Activated naive CD8-positive, alpha-beta T cell (primary cell): ENCODE data around the gene DENND1A.

Experiments
- H3K27ac Mint-ChIP-seq: one replicate; pipeline ENCODE4 v1.8.0; 2021; ENCODE audit warnings: mixed read lengths
- H3K27me3 Mint-ChIP-seq: one replicate; pipeline ENCODE4 v1.8.0; 2021; ENCODE audit warnings: mixed read lengths
- H3K36me3 Mint-ChIP-seq: one replicate; pipeline ENCODE4 v1.8.0; 2021; ENCODE audit warnings: mixed read lengths
- H3K4me1 Mint-ChIP-seq: one replicate; pipeline ENCODE4 v1.8.0; 2021; ENCODE audit warnings: low read depth, mixed read lengths
- H3K4me3 Mint-ChIP-seq: one replicate; pipeline ENCODE4 v1.8.0; 2021; ENCODE audit warnings: mild to moderate bottlenecking, mixed read lengths
- H3K9me3 Mint-ChIP-seq: one replicate; pipeline ENCODE4 v1.8.0; 2021; ENCODE audit warnings: low read depth, mixed read lengths

DENND1A gene

DNA sequence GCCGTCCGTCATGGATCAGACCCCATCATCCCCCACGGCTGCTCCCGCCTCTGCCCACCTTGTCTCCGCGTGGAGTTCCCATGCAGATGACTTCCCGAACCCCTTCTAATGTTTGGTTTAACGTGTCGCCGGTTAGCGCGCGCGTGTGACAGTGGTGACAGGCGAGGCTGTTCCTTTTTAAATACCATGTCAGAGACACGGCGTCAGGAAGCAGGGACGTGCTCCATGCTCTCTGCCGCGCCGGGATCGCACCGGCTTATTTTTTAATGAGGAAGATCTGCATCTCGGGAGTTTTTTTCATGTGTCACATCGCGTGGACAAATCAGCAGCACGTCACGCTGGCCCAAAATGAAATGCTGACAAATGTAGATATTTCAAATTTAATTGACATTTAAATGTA lies 538.0 kb downstream of the DENND1A start:
- Mint-ChIP-seq H3K4me3 (no peak overlapping the region), H3K4me1 (no peaks in the 10 kb centered on the region), H3K27ac (no peak overlapping the region), H3K9me3 (no peaks in the 10 kb centered on the region), H3K36me3 (peaks cover 3% of the 10 kb centered on the region), H3K27me3 (no peaks in the 10 kb centered on the region)

DNA sequence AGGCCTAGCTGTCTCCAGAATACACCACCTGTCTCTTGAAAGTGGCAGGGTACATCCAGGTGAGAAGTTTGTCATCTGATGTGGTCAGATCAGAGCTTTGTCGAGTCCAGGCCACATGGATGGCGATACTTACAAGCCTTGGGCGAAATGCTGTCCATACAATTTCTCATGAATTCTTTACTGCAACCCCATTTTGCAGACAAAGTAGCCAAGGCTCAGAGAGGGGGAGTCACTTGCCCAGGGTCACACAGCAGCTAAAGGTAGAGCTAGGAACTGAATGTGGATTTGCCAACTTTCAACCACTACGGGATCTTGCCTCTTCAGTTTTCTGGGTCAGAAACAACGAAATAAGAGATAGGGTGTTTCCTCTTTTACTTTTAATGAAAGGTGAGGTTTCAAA lies 538.7 kb downstream of the DENND1A start:
- H3K27ac Mint-ChIP-seq: no peak overlapping the region
- no peaks in the 10 kb centered on the region for H3K27me3 Mint-ChIP-seq
- no peak overlapping the region for H3K4me3 Mint-ChIP-seq
- no peaks in the 10 kb centered on the region for H3K9me3 Mint-ChIP-seq
- no peaks in the 10 kb centered on the region for H3K36me3 Mint-ChIP-seq
- no peaks in the 10 kb centered on the region for H3K4me1 Mint-ChIP-seq

DNA sequence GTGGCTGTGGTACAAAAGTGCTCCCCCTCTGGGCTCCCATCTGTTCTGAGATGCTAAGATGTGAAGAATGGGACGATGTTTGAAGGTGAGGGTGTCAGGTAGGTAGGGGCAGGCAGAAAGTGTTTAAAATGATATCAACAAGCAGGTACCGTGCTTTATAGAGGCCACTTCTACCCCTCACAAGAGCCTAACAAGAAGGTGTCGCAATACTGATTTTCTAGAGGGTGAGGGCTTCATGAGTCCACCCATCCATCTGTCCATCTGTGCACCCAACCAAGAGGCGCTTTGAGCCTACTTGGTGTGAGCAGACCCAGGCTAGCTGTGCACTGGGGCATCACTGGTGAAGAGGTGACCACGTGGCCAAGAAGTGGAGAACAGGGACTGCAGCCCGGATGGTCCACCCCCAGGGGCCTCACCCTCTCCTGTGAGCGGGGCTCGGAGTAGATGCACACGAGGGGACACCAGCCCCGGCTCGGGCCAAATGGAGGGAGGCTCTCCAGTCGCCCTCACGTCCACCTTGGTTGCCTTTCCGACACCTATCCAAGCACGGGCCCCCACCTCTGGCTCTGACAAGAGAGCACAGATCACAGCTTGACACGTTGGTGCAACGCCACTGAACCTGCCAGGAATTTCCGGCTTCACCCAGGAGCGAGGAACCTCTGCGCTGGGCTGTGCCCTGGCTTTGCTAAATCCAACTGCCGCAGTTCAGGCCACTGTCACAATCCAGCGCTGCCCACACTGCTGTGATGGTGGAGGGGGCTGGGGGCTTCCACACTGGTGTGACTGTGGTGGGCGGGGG lies 539.4 kb downstream of the DENND1A start:
- H3K36me3 Mint-ChIP-seq: no peaks in the 10 kb centered on the region
- no peaks in the 10 kb centered on the region for H3K9me3 Mint-ChIP-seq
- no peaks in the 10 kb centered on the region for H3K27me3 Mint-ChIP-seq
- H3K4me1 Mint-ChIP-seq: no peaks in the 10 kb centered on the region
- no peak overlapping the region for H3K27ac Mint-ChIP-seq
- H3K4me3 Mint-ChIP-seq: no peak overlapping the region

DNA sequence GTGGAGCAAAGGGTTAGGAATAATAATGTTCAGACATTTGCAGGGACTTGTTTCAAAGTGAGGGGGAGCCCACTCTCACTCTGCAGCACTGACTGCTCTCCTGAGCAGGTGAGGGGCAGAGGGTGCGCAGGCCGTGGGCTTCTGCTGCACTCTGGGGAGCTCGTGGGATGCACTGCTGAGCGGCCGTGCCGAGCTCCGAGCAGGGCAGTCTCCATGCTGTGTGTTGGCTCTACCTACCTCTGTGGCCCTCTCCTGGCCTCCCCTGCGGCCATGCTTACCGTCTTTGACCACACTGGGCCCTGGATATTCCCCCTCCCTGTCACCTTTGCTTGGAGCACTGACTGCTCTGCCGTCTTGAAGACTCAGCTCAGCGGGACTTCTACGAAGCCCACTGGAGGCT lies 540.2 kb downstream of the DENND1A start:
- H3K4me3 Mint-ChIP-seq: no peak overlapping the region
- H3K4me1 Mint-ChIP-seq: no peaks in the 10 kb centered on the region
- H3K27me3 Mint-ChIP-seq: no peaks in the 10 kb centered on the region
- no peak overlapping the region for H3K27ac Mint-ChIP-seq
- H3K36me3 Mint-ChIP-seq: no peaks in the 10 kb centered on the region
- H3K9me3 Mint-ChIP-seq: no peaks in the 10 kb centered on the region

DNA sequence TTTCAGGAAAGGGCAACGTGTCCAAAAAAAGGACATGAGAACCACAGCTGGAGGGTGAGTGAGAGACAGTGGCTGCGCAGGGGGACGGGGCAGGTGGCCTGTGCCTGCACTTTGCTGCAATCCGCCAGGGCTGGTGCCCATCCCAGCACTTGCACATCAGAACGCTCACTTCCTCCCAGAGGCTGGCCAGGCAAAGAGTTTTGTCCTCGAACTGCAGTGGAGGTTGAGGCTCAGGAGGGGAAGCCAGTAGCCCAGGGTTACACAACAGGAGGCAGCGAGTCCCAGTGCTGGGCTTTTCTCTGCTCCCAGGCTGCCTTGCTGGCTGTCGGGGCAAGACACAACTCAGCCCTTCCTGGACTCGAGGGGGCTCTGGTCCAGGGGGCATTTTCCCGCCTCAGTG lies 540.9 kb downstream of the DENND1A start:
- H3K4me1 Mint-ChIP-seq: no peaks in the 10 kb centered on the region
- no peaks in the 10 kb centered on the region for H3K27me3 Mint-ChIP-seq
- H3K9me3 Mint-ChIP-seq: no peaks in the 10 kb centered on the region
- no peak overlapping the region for H3K27ac Mint-ChIP-seq
- H3K36me3 Mint-ChIP-seq: no peaks in the 10 kb centered on the region
- no peak overlapping the region for H3K4me3 Mint-ChIP-seq

DNA sequence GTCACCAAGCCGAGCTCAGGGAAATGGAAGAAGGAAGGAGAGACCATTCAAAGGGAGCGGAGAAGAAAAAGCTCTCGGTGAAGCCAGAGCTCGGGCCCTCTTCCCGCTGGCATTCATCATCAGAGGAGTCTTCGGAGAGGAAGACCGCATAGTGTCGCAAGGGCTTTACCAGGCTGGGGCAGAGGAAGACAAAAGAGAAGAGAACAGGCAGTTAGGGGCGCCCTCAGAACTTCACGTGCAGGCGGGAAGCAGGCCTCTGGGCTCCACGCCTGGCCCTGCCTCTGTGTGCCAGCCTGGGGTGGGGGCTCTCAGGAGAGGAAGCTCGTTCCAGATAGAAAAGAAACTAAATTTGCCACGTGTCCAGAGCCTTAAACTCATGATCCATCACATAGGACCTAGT lies 542.2 kb downstream of the DENND1A start:
- H3K27me3 Mint-ChIP-seq: no peaks in the 10 kb centered on the region
- H3K9me3 Mint-ChIP-seq: no peaks in the 10 kb centered on the region
- no peak overlapping the region for H3K4me3 Mint-ChIP-seq
- no peak overlapping the region for H3K27ac Mint-ChIP-seq
- H3K4me1 Mint-ChIP-seq: no peaks in the 10 kb centered on the region
- no peaks in the 10 kb centered on the region for H3K36me3 Mint-ChIP-seq

DNA sequence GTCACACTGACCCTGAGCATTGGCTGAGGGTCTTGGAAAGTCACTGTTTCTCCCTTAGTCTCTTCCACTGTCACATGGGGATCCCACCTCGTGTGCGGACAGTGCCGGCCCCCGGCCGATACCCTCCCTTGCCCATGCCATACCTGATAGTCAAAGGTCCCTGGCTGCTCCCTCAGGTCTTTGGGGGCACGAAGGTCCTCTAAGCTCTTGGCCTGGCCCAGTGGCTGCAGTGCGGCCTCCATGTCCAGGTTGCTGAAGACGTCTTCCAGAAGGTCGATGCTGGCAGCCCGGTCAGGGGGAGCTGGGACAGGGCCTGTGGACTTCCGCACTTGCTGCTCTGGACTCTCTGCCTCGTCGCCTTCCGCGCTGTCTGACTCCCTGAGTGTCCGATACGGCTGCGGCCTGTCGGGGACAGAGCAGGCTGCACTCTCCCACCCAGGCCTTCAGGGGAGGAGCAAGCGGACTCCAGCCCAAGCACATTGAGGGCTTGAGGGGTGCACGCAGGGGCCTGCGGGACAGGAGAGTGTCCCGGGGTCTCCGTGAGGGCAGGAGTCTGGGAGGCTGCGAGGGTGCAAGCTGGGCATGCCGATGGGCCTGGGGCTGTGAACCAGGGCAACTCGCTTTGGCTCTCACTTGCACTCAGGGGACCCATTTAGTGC lies 546.3 kb downstream of the DENND1A start:
- Mint-ChIP-seq H3K9me3 (no peaks in the 10 kb centered on the region), H3K36me3 (no peaks in the 10 kb centered on the region), H3K4me3 (no peak overlapping the region), H3K27me3 (no peaks in the 10 kb centered on the region), H3K4me1 (no peaks in the 10 kb centered on the region), H3K27ac (no peak overlapping the region)

DNA sequence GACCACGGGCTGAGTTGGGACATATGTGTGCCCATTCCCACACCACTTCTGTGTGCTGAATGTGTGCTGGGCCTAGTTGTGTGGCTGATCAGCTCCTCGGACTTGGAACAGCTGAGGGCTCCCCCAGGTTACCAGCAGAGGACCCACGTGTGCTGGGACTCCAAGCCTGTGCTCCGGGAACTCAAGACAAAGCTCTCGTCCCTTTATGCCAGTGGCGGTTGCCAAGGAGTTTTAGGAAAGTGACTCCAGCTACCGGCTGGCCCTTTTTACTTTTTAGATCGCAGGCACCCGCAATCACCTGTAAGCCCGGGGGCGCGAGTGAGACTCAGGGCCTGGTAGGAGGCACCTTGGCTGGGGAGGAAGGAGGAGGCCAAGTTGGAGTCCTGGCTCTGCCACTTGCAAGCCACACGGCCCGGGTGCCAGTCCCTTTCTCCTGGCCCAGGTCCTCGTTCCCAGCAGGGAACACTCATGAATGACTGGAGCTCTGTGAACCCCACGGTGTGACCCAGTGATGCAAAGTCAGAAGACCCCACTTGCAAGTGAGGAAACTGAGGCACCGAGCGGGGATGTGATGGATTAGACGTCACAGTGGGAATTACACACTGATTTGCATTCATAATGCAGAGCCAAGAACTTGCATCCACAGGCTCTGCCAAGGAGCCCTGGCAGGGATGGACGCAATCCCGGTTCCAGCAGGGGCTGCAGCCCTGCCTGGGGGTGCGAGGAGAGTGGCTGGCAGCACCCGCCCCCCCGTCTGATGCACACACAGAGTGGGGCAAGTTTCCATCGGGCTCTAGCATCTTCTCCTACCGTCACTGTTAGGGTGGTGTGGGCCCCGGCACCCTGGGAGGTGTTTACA lies 547.0 kb downstream of the DENND1A start:
- H3K27ac Mint-ChIP-seq: no peak overlapping the region
- no peaks in the 10 kb centered on the region for H3K4me1 Mint-ChIP-seq
- H3K27me3 Mint-ChIP-seq: no peaks in the 10 kb centered on the region
- H3K9me3 Mint-ChIP-seq: no peaks in the 10 kb centered on the region
- H3K4me3 Mint-ChIP-seq: no peak overlapping the region
- no peaks in the 10 kb centered on the region for H3K36me3 Mint-ChIP-seq

DNA sequence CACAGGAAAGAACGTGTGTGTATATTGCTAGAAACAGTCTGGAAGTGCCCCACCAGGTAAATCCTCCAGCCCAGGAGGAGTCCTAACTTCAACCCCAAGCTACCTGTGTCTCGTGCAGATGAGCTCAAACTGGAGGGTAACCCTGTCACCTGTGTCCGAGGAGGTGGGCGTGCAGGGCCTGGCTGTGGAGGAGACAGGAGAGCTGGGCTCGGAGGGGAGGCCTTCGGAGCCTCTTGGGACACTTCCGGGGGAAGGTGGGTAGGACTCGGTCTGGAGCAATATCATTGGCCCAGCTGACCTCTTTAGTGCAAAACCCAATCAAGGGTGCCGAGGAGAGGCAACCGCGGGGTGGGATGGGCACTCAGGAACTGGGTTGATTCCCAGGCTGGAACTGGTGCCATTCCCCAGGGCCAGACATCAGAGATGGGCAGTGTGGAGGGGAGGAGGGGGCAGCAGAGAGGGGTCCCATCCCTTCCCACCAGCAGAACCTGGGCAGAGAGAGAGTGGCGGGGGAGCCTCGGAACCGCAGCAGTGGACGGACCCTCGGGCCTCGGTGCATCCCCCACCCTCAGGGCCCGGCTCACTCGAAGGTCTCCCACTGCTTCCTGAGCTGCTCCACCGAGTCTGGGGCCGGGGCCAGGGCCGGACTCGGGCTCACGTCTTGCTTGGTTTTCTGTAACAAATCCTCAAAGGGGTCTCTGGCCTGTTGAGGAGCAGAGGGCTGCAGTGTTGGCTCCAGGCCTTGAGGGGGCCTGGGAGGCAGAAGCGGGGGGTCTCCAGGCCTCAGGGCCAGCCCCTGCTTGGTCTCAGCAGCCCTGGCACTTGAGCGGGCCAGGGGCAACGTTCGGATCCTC lies 548.8 kb downstream of the DENND1A start:
- H3K4me1 Mint-ChIP-seq: no peaks in the 10 kb centered on the region
- no peak overlapping the region for H3K27ac Mint-ChIP-seq
- H3K9me3 Mint-ChIP-seq: no peaks in the 10 kb centered on the region
- H3K4me3 Mint-ChIP-seq: no peak overlapping the region
- H3K27me3 Mint-ChIP-seq: no peaks in the 10 kb centered on the region
- no peaks in the 10 kb centered on the region for H3K36me3 Mint-ChIP-seq

DNA sequence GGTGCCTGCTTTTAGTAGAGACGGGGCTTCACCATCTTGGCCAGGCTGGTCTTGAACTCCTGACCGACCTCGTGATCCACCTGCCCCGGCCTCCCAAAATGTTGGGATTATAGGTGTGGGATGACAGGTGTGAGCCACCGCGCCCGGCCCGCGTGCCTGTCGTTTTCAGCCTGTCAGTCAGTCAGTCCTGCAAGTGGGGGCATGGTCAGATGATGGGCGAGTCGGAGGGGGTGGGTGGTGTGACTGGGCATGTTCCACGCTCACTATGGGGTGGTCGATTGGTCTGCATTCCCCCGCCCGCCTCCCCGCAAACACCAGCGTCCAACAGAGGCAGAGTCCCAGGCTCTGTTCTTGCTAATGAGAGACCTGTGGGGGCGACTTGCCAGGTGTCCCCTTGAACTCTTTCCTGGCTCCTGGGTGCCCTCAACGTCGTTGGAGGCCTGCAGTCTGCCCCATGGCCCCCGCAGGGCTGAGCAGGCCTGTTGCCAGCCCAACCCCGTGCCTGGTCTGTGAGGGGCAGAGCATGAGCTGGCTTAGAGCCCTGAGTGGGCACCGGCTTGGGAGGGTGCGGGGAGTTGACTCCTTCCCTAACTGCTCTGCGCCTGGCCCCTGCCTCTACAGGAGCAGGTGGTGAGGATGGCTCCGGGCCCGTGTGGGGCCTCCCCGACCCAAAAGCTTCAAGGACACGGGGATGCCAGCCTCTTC lies 550.8 kb downstream of the DENND1A start:
- no peaks in the 10 kb centered on the region for H3K9me3 Mint-ChIP-seq
- H3K4me3 Mint-ChIP-seq: no peak overlapping the region
- H3K36me3 Mint-ChIP-seq: no peaks in the 10 kb centered on the region
- H3K27me3 Mint-ChIP-seq: no peaks in the 10 kb centered on the region
- H3K27ac Mint-ChIP-seq: no peak overlapping the region
- H3K4me1 Mint-ChIP-seq: peaks cover 1% of the 10 kb centered on the region

DNA sequence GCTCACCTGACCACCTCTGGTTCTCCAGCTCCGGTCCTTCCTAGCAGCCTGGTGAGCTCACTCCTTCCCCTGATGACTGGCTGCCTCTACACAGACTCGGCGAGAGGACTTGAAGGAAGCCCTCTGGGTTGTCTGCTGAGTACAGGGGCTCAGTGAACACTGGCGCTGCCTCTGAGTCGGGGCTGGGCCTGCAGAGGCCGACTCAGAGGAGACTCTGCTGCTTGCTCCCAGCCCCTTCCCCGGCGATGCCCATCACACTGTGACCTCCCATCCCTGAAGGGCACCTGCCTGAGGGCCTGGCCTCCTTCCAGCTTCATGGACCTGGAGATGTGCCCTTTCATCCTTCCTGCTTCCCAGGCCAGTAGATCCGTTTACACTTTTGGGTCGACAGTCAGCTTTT lies 551.9 kb downstream of the DENND1A start:
- Mint-ChIP-seq H3K27ac (no peak overlapping the region), H3K4me1 (peaks cover 4% of the 10 kb centered on the region), H3K36me3 (no peaks in the 10 kb centered on the region), H3K4me3 (no peak overlapping the region), H3K9me3 (no peaks in the 10 kb centered on the region), H3K27me3 (no peaks in the 10 kb centered on the region)

DNA sequence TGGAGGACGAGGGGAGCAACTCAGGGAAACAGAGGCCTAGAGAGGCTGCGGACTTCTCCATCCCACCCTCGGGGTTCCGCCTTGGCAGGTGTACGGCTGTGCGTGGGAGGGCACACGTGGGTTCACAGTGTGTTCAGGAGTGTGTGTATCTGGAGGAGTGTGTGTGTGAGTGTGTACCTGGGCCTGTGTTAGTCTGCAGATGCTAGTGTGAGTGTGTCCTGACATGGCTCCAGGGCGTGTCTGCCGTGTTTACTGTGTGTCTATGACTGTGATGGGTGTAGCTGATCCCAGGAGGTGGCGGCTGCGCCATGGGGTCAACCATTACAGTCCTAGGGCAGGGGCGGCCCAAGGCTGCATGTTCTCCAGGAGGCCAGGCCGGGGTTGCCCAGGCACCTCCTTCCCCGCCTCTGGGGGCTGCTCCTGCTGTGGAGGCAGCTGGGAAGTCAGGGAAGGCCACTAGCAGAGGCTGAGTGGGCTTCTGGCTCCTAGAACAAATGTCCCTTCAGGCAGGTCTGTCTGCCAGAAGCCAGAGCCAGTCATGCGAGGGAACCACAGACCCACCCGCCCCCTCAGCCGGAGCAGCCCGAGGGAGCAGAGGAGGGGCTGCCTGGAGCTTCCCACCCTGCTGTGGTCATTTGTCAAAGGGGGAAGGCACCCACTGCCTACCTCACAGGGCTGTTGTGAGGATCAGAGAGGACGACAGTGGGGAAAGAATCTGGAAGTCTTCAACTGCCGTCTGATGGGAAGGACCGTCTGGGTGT lies 552.5 kb downstream of the DENND1A start:
- H3K4me3 Mint-ChIP-seq: no peak overlapping the region
- H3K36me3 Mint-ChIP-seq: no peaks in the 10 kb centered on the region
- H3K9me3 Mint-ChIP-seq: no peaks in the 10 kb centered on the region
- no peak overlapping the region for H3K27ac Mint-ChIP-seq
- peaks cover 4% of the 10 kb centered on the region for H3K27me3 Mint-ChIP-seq
- H3K4me1 Mint-ChIP-seq: peaks cover 7% of the 10 kb centered on the region

DNA sequence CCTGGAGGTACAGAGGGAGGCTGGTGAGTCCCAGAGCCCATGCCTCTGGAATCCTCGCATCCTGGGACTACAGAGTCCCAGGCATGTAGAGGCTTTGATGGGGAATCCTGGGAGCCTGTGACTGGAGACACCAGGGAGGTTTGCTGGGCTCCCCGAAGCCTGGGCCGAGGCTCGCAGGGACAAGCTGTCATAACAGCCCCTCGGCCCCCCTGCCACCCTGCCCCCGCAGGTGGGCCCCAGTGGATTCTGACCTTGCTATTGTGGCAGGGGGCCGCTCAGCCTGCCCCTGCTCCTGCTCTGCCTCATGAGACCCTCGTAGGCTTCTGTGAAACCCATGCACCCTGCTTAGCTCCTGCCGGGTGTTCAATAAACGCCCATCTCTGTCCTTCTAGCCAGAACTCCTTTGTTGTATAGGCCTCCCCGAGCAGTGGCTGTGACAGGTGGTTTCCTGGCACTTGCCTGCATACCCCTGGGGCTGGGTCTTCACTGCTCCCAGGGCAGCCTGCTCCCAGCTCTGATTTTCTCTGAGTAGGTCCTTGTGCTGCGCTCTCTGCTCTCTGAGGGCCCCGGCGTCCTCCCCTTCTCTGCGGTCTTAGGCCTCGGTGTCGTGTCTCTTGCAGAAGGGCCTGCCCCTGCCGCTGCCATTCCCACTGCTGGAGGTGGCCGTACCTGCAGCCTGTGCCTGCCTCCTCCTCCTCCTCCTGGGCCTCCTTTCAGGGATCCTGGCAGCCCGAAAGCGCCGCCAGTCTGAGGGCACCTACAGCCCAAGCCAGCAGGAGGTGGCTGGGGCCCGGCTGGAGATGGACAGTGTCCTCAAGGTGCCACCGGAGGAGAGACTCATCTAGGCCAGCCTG lies 553.5 kb downstream of the DENND1A start:
- Mint-ChIP-seq H3K9me3 (no peaks in the 10 kb centered on the region), H3K36me3 (no peaks in the 10 kb centered on the region), H3K4me1 (peaks cover 8% of the 10 kb centered on the region), H3K4me3 (no peak overlapping the region), H3K27me3 (peaks cover 12% of the 10 kb centered on the region), H3K27ac (no peak overlapping the region)
